WERI-Rb-1 (cell line): ENCODE data around the gene E2F8.

Experiments used
- DNase-seq: peaks from one replicate; pipeline ENCODE4 v3.0.0-alpha.2; 2020
- H3K27ac ChIP-seq: fragments of 250-450 bp; sonication (Bioruptor Pico); 2 replicates; pipeline ENCODE4 v1.5.1; 2020; ENCODE audit warnings: mild to moderate bottlenecking, moderate library complexity
- H3K27me3 ChIP-seq: fragments of 250-450 bp; sonication (Bioruptor Pico); 2 replicates; pipeline ENCODE4 v1.5.1; 2021; ENCODE audit warnings: mild to moderate bottlenecking, low read depth, moderate library complexity; ENCODE audit not compliant: insufficient read depth, severe bottlenecking
- H3K36me3 ChIP-seq: fragments of 250-450 bp; sonication (Bioruptor Pico); 2 replicates; pipeline ENCODE4 v1.5.1; 2020; ENCODE audit warnings: mild to moderate bottlenecking, moderate library complexity
- H3K4me3 ChIP-seq: 2 replicates; pipeline ENCODE4 v1.5.1; 2011; ENCODE audit warnings: low read depth, mild to moderate bottlenecking, control low read depth, low read length
- H3K9me3 ChIP-seq: fragments of 250-450 bp; sonication (Bioruptor Pico); 2 replicates; pipeline ENCODE4 v1.5.1; 2021; ENCODE audit warnings: mild to moderate bottlenecking, moderate library complexity; ENCODE audit not compliant: severe bottlenecking
- TF ChIP-seq, protein P1 (sequence below): IDR thresholded peaks from 2 replicates; pipeline ENCODE4 v1.5.1; 2011; ENCODE audit warnings: low read depth, mild to moderate bottlenecking, control low read depth, inconsistent platforms, low read length

Gene E2F8

DNA sequence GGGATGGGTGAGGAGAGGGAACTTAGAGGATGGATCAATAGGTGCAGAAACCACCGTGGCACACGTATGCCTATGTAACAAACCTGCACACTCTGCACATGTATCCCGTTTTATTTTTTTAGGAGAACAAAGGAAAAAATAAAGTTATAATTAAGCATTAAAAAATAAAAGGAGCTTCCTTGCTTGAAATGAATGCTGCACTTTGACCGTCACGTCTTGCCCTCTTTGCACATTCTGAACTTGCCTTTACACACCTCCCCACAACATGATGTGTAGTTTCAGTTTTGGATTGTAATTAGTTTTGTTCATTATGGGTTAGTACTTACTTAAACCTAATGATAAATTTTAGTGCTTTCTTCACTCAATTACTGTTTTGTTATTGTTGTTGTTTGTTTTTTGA lies 35.9 kb downstream of the E2F8 start:
- H3K27ac ChIP-seq: no peak overlapping the region
- TF ChIP-seq, protein P1, sequence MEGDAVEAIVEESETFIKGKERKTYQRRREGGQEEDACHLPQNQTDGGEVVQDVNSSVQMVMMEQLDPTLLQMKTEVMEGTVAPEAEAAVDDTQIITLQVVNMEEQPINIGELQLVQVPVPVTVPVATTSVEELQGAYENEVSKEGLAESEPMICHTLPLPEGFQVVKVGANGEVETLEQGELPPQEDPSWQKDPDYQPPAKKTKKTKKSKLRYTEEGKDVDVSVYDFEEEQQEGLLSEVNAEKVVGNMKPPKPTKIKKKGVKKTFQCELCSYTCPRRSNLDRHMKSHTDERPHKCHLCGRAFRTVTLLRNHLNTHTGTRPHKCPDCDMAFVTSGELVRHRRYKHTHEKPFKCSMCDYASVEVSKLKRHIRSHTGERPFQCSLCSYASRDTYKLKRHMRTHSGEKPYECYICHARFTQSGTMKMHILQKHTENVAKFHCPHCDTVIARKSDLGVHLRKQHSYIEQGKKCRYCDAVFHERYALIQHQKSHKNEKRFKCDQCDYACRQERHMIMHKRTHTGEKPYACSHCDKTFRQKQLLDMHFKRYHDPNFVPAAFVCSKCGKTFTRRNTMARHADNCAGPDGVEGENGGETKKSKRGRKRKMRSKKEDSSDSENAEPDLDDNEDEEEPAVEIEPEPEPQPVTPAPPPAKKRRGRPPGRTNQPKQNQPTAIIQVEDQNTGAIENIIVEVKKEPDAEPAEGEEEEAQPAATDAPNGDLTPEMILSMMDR: no peak

GRCh38 chr11:19201737-19202605 lies 38.8 kb downstream of the E2F8 start, which contains the start of gene CSRP3:
Gene CSRP3 (minus strand): TSS chr11:19201983. CDS start chr11:19192448, 9,535 bp downstream.
- Histone ChIP-seq H3K36me3 (no peaks in the 10 kb centered on the region), H3K27ac (no peak within 1 kb of the TSS), H3K9me3 (no peaks in the 10 kb centered on the region), H3K27me3 (peaks cover 2% of the 10 kb centered on the region), H3K4me3 (no peak within 1 kb of the TSS)
- no peak for DNase-seq
- TF ChIP-seq, protein P1: no peak

More for the DNA sequence above, 35.9 kb downstream of the E2F8 start:
- Histone ChIP-seq H3K4me3 (no peak overlapping the region), H3K27me3 (peaks cover 2% of the 10 kb centered on the region), H3K9me3 (no peaks in the 10 kb centered on the region), H3K36me3 (no peaks in the 10 kb centered on the region)
- no peak for DNase-seq

GRCh38 chr11:19200410-19201201 lies 40.1 kb downstream of the E2F8 start:
- TF ChIP-seq, protein P1: no peak
- H3K27ac ChIP-seq: no peak overlapping the region
- peaks cover 2% of the 10 kb centered on the region for H3K27me3 ChIP-seq
- DNase-seq: no peak
- H3K36me3 ChIP-seq: no peaks in the 10 kb centered on the region
- H3K4me3 ChIP-seq: no peak overlapping the region
- H3K9me3 ChIP-seq: no peaks in the 10 kb centered on the region

- Histone ChIP-seq H3K9me3 (no peaks in the 10 kb centered on the region), H3K27me3 (peaks cover 2% of the 10 kb centered on the region), H3K27ac (no peak overlapping the region), H3K4me3 (no peak overlapping the region), H3K36me3 (no peaks in the 10 kb centered on the region)
- TF ChIP-seq, protein P1: no peak
- no peak for DNase-seq
Measured at GRCh38 chr11:19199771-19200170, 41.0 kb downstream of the E2F8 start.

DNA sequence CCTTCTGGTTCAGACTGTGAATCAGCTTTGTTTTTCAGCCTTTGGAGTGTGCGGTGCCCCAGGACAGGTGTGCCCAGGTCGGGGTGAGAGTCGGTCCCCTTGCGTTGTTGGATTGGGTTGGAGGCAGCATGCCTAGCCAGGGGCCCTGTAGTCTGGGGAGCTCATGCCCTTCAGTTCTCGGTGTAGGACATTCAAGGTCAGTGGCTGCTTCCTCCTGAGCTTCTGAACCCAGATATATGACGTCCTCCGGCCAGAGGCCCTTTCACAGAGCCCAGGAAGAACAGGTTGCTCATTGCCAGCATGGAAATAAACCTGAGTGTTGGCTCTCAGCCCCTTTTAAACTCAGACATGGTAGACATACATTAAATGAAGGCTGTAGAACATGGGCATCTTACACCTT lies 41.7 kb downstream of the E2F8 start:
- Histone ChIP-seq H3K27me3 (peaks cover 2% of the 10 kb centered on the region), H3K27ac (no peak overlapping the region), H3K9me3 (no peaks in the 10 kb centered on the region), H3K4me3 (no peak overlapping the region), H3K36me3 (no peaks in the 10 kb centered on the region)
- TF ChIP-seq, protein P1: no peak
- DNase-seq: no peak
